ENCODE measurements around the gene C3.

The C3 gene

GRCh38 chr19:6732803-6733337 is 12.4 kb upstream of the C3 start:
- CTCF ChIA-PET = no interaction called here
- DNase-seq (ENCODE audit: low spot score) = no peak
- no peak for TF ChIP-seq CTCF (conservative IDR thresholded peaks at IDR 0.05; ENCODE audit: low read depth)
- H3K27ac ChIP-seq = peak overlapping the region; percentile 98; the same call in 1 of the 2 replicates
- POLR2A ChIA-PET (ENCODE audit: low non-redundant PET) = no interaction called here

- ChIA-PET CTCF (no interaction called here), POLR2A (ENCODE audit: low non-redundant PET) (no interaction called here)
- peak overlapping the region; percentile 50 for H3K27ac ChIP-seq
- no peak for TF ChIP-seq CTCF (conservative IDR thresholded peaks at IDR 0.05; ENCODE audit: low read depth)
- DNase-seq (ENCODE audit: low spot score) = no peak
Observed at GRCh38 chr19:6731822-6732221, 11.4 kb upstream of the C3 start.

DNA sequence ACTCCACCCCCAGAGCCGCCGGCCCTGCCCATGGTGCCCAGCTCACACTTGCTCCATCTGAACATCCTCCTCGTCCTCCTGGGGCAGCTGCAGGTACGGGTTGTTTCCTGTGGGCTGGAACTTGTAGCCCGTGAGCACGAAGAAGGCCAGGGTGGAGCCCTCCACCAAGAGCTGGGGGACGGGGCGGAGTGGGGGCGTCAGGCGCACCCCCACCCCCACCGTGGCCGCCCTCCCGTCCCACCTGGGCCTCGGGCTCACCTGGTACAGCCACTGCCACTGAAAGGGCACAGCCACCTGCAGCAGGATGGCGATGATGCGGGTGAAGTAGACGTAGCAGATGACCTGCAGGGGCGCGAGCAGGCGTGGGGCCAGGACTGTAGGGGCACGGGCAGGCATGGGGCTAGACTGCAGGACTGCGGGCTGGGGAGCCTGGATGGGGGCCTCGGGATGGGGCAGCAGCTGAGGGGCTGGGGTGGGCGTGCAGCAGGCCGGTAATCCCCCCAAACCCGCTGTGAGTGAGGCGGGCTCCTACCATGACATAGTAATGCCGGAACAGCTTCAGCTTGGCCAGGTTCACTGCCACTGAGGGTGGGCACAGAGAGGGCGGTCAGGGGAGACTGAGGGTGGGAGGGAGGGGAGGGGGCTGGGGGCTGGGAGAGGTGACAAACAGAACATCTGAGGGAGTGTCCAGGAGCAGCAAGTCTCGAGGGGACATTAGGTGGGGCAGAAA is 10.7 kb upstream of the C3 start:
- ChIA-PET CTCF (no interaction called here), POLR2A (ENCODE audit: low non-redundant PET) (no interaction called here)
- TF ChIP-seq CTCF (conservative IDR thresholded peaks at IDR 0.05; ENCODE audit: low read depth) = no peak
- peak overlapping the region; percentile 50 for H3K27ac ChIP-seq
- DNase-seq (ENCODE audit: low spot score) = no peak

DNA sequence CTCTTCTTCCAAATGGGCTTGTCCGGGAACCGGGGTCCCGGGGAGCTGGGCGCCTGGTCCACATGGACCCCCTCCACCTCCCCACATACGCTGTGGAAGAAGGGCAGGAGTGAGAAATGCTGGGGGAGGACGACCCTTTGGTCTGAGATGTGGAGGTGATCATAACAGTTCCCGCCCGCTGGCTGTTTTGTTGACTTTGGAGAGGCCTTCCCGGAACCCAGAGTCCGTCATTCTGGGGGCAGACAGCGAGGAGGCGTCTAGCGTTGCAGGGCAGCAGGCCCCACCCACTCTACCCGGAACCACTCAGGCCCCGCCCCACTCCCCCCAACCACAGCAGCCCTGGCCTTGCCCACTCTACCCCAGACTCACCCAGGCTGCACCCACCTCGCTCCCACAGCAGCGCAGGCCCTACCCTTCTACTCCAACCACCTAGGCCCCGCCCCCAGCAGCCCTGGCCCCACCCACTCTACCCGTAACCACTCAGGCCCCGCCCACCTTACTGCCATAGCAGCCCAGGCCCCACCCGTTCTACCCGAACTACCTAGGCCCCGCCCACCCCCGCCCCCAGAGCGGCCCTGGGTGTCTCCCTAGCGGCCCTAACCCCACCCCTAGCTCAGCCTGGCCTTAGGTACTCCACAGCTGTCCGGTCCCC is 9.8 kb upstream of the C3 start:
- ChIA-PET CTCF (no interaction called here), POLR2A (ENCODE audit: low non-redundant PET) (no interaction called here)
- peak overlapping the region; percentile 50 for H3K27ac ChIP-seq
- TF ChIP-seq CTCF (conservative IDR thresholded peaks at IDR 0.05; ENCODE audit: low read depth) = no peak
- no peak for DNase-seq (ENCODE audit: low spot score)

GRCh38 chr19:6729573-6730152 is 9.2 kb upstream of the C3 start:
- ChIA-PET CTCF (no interaction called here), POLR2A (ENCODE audit: low non-redundant PET) (no interaction called here)
- H3K27ac ChIP-seq = peak overlapping the region; percentile 50
- TF ChIP-seq CTCF (conservative IDR thresholded peaks at IDR 0.05; ENCODE audit: low read depth) = no peak
- no peak for DNase-seq (ENCODE audit: low spot score)

DNA sequence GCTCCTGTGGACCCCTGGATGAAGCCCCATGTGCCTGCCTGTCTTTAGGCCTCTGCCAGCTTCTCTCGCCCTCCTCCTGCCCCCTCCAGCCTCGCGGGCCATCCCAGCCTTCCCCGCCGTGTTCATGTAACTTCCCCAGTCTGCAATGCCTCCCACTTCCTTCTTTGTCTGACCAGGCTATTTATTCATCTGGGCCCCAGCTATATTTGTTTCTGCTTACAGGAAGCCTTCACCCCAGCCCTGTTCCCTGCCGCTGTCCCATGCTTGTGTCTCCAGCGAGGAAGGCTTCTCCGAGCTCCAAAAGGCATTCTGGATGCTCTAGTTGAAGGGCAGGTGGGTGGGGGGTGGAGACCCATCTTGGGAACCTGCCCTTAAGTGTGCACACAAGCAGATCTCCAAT is 7.9 kb upstream of the C3 start:
- no peak for TF ChIP-seq CTCF (conservative IDR thresholded peaks at IDR 0.05; ENCODE audit: low read depth)
- H3K27ac ChIP-seq = peak overlapping the region; percentile 58
- ChIA-PET POLR2A (ENCODE audit: low non-redundant PET) (no interaction called here), CTCF (no interaction called here)
- no peak for DNase-seq (ENCODE audit: low spot score)
